Parathyroid adenoma (tissue), 2 donors: ENCODE data around the gene TMEM9B.

Source experiments
- H2AFZ ChIP-seq: fragments of 300-600 bp; sonication (generic); one replicate; pipeline ENCODE4 v1.7.0; 2017; ENCODE audit warnings: antibody characterized with exemption, mild to moderate bottlenecking
- H3K27ac ChIP-seq: fragments of 300-600 bp; sonication (generic); one replicate; pipeline ENCODE4 v1.7.0; 2017
- H3K27me3 ChIP-seq: fragments of 300-600 bp; sonication (generic); one replicate; pipeline ENCODE4 v1.7.0; 2017; ENCODE audit warnings: low read length; ENCODE audit not compliant: control insufficient read depth, insufficient read depth
- H3K36me3 ChIP-seq: fragments of 300-600 bp; sonication (generic); one replicate; pipeline ENCODE4 v1.7.0; 2017; ENCODE audit warnings: low read length; ENCODE audit not compliant: control insufficient read depth, insufficient read depth
- H3K4me1 ChIP-seq: fragments of 300-600 bp; sonication (generic); one replicate; pipeline ENCODE4 v1.7.0; 2017; ENCODE audit warnings: control low read depth
- H3K4me2 ChIP-seq: fragments of 300-600 bp; sonication (generic); one replicate; pipeline ENCODE4 v1.7.0; 2017; ENCODE audit warnings: low read length
- H3K4me3 ChIP-seq: fragments of 300-600 bp; sonication (generic); one replicate; pipeline ENCODE4 v1.7.0; 2017; ENCODE audit warnings: low read depth, low read length
- H3K79me2 ChIP-seq: fragments of 300-600 bp; sonication (generic); one replicate; pipeline ENCODE4 v1.7.0; 2017; ENCODE audit warnings: control low read depth
- H3K9ac ChIP-seq: fragments of 300-600 bp; sonication (generic); one replicate; pipeline ENCODE4 v1.7.0; 2017; ENCODE audit warnings: mild to moderate bottlenecking
- H3K9me3 ChIP-seq: fragments of 300-600 bp; sonication (generic); one replicate; pipeline ENCODE4 v1.7.0; 2017; ENCODE audit warnings: low read length; ENCODE audit not compliant: control insufficient read depth
- TF ChIP-seq, protein P1 (sequence below): fragments of 300-600 bp; sonication (generic); IDR thresholded peaks from one replicate; pipeline ENCODE4 v1.7.0; 2017; ENCODE audit warnings: antibody characterized with exemption, mild to moderate bottlenecking
- donor health status: primary hyperparathyroidism.

Gene TMEM9B

GRCh38 chr11:9005087-9005486 lies 40.8 kb upstream of the TMEM9B start:
- Histone ChIP-seq H3K27me3 (no peaks in the 10 kb centered on the region), H3K9me3 (no peaks in the 10 kb centered on the region), H3K4me1 (no peaks in the 10 kb centered on the region), H3K27ac (no peak overlapping the region), H3K79me2 (no peaks in the 10 kb centered on the region), H3K9ac (no peak overlapping the region), H3K36me3 (no peaks in the 10 kb centered on the region), H3K4me3 (no peak overlapping the region), H2AFZ (no peak overlapping the region), H3K4me2 (no peak overlapping the region)
- TF ChIP-seq, protein P1, sequence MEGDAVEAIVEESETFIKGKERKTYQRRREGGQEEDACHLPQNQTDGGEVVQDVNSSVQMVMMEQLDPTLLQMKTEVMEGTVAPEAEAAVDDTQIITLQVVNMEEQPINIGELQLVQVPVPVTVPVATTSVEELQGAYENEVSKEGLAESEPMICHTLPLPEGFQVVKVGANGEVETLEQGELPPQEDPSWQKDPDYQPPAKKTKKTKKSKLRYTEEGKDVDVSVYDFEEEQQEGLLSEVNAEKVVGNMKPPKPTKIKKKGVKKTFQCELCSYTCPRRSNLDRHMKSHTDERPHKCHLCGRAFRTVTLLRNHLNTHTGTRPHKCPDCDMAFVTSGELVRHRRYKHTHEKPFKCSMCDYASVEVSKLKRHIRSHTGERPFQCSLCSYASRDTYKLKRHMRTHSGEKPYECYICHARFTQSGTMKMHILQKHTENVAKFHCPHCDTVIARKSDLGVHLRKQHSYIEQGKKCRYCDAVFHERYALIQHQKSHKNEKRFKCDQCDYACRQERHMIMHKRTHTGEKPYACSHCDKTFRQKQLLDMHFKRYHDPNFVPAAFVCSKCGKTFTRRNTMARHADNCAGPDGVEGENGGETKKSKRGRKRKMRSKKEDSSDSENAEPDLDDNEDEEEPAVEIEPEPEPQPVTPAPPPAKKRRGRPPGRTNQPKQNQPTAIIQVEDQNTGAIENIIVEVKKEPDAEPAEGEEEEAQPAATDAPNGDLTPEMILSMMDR = no peak

DNA sequence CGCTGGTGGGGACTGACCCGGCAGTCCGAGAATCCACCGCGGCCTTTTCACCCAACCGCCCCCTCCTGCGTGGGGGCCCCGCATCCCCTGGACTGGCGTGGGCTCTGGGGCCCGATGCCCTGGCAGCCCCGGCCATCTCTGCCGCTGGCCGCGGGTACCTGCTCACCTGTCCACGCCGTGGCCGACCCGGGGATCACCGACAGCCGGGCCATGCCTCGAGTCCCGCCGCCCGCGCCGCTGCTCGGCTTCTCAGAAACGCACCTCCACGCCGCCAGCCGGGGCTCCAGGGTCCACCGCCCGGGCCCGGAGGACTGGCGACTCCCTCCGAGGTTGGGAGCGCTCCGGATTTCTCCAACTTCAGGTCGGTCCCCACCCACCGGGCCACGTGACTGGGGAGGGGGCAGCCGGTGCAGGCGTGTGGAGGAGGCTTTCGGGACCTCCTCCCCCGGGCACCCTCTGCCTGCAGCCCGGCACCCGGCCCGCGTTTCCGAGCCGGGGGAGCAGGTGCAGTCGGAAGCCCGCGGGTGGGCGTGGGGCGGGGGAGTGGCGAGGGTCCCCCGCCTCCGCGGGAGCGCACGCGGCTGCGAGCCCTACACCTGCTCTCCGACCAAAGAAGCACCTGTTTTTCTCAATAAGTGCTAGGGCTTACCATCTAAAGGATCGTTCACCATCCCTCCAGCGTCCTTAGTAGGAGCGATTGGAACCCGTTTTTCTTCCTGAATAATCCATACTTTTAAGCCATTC lies 40.1 kb upstream of the TMEM9B start:
- H3K36me3 ChIP-seq = no peaks in the 10 kb centered on the region
- no peak overlapping the region for H3K27ac ChIP-seq
- H2AFZ ChIP-seq = peak overlapping the region; percentile 89
- no peaks in the 10 kb centered on the region for H3K27me3 ChIP-seq
- H3K9ac ChIP-seq = no peak overlapping the region
- no peaks in the 10 kb centered on the region for H3K79me2 ChIP-seq
- peak overlapping the region; percentile 58 for H3K4me2 ChIP-seq
- H3K4me3 ChIP-seq = peak overlapping the region; percentile 16
- H3K9me3 ChIP-seq = no peaks in the 10 kb centered on the region
- no peaks in the 10 kb centered on the region for H3K4me1 ChIP-seq
- TF ChIP-seq, protein P1 = no peak

- H3K4me2 ChIP-seq = peak within 1 kb of the TSS; percentile 58
- peak within 1 kb of the TSS; percentile 89 for H2AFZ ChIP-seq
- TF ChIP-seq, protein P1 = no peak
- no peak within 1 kb of the TSS for H3K9ac ChIP-seq
- H3K9me3 ChIP-seq = no peaks in the 10 kb centered on the region
- H3K36me3 ChIP-seq = no peaks in the 10 kb centered on the region
- H3K27ac ChIP-seq = no peak within 1 kb of the TSS
- H3K27me3 ChIP-seq = no peaks in the 10 kb centered on the region
- no peaks in the 10 kb centered on the region for H3K4me1 ChIP-seq
- H3K4me3 ChIP-seq = peak within 1 kb of the TSS; percentile 16
- H3K79me2 ChIP-seq = no peaks in the 10 kb centered on the region
Observed at GRCh38 chr11:9003573-9004182, 39.4 kb upstream of the TMEM9B start, which contains the start of gene NRIP3. NRIP3 (minus strand) TSS chr11:9004001; CDS start chr11:9003935, 66 bp downstream.

GRCh38 chr11:9002920-9003572 lies 38.8 kb upstream of the TMEM9B start:
- H3K36me3 ChIP-seq = no peaks in the 10 kb centered on the region
- peak overlapping the region; percentile 44 for H3K4me2 ChIP-seq
- TF ChIP-seq, protein P1 = no peak
- H2AFZ ChIP-seq = peak overlapping the region; percentile 89
- H3K79me2 ChIP-seq = no peaks in the 10 kb centered on the region
- no peaks in the 10 kb centered on the region for H3K9me3 ChIP-seq
- H3K4me3 ChIP-seq = peak overlapping the region; percentile 5
- no peaks in the 10 kb centered on the region for H3K4me1 ChIP-seq
- H3K27ac ChIP-seq = no peak overlapping the region
- no peak overlapping the region for H3K9ac ChIP-seq
- H3K27me3 ChIP-seq = no peaks in the 10 kb centered on the region
